Measurements from ENCODE around the gene UPK2.
"Not testable (repeated sequence)": the region's sequence is repeated elsewhere in the genome, so short reads cannot be mapped to it uniquely, and the experiment has no call there.

The UPK2 gene

DNA sequence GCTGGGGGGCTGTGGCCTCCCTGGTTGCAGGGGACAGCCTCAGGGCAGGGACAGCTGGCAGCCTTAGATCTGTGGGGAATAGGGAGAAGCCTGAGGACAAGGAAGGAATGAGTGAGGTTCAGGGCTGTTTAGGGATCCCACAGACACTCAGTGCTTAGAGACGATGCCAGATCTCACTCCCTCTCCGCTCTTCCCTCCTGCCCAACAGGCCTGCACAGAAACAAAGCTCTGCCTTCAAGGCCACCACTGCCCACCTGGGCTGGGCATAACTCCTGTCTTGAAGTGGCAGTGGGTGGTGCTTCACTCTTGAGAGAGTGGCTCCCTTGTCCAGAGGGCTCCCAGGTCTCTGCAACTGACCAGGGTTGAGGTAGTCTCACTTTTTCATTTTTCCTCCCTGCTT lies 28.7 kb downstream of the UPK2 start:
- in situ Hi-C loops (cut with HindIII; ENCODE audit: low sequenced_read_pairs) = no loop called here

- in situ Hi-C loops (cut with HindIII; ENCODE audit: low sequenced_read_pairs) = no loop called here
Measured at GRCh38 chr11:118988280-118988679, 32.2 kb downstream of the UPK2 start.

GRCh38 chr11:118991486-118992038 lies 35.5 kb downstream of the UPK2 start:
- in situ Hi-C loops (cut with HindIII; ENCODE audit: low sequenced_read_pairs) = not testable (repeated sequence)

- in situ Hi-C loops (cut with HindIII; ENCODE audit: low sequenced_read_pairs) = no loop called here
Measured at GRCh38 chr11:118996926-118997626, 41.0 kb downstream of the UPK2 start.

- in situ Hi-C loops (cut with HindIII; ENCODE audit: low sequenced_read_pairs) = no loop called here
Measured at GRCh38 chr11:118997627-118998387, 41.7 kb downstream of the UPK2 start, which contains the start of gene CENATAC. Gene CENATAC (plus strand): TSS chr11:118998138. CDS start chr11:118998198, 60 bp downstream.

DNA sequence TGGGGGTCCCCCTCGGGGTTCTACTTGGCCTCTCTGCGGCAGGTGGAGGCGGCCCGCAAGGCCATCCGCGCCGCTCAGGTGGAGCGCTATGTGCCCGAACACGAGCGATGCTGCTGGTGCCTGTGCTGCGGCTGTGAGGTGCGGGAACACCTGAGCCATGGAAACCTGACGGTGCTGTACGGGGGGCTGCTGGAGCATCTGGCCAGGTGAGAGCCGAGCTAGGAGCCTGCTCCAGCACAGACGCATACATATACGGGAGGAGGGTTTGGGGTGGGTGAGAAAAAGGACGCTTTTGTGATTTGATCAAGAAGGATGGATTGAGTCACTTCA lies 42.3 kb downstream of the UPK2 start:
- in situ Hi-C loops (cut with HindIII; ENCODE audit: low sequenced_read_pairs) = no loop called here

- in situ Hi-C loops (cut with HindIII; ENCODE audit: low sequenced_read_pairs) = no loop called here
Measured at GRCh38 chr11:118998822-118999221, 42.7 kb downstream of the UPK2 start.

DNA sequence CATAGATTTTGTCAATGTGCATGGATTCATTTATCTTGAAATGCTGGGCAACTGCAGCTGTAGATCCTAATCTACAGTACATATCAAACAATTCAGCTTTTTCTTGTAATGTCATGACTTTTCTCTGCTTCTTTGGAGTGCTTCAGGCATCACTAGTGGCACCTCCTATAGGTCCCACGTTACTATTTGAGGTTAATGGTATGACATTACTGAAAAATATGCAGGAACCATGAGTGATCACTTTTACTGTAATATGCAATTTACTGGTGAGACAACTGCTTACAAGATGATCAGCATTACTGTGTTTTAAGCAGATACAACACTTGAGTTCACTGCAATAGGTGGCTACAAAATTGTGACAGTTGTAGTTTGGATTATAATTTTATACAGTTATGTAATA lies 44.8 kb downstream of the UPK2 start:
- in situ Hi-C loops (cut with HindIII; ENCODE audit: low sequenced_read_pairs) = no loop called here

DNA sequence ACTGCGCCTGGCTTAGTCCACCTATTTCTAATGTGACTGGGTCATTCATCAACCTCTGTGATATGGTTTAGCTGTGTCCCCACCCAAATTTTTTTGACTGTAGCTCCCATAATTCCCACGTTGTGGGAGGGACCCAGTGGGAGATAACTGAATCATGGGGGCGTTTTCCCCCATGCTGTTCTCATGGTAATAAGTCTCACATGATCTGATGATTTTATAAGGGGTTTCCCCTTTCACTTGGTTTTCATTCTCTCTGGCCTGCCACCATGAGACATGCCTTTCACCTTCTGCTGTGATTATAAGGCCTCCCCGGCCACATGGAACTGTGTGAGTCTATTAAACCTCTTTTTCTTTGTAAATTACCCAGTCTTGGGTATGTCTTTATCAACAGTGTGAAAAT lies 50.6 kb downstream of the UPK2 start:
- in situ Hi-C loops (cut with HindIII; ENCODE audit: low sequenced_read_pairs) = no loop called here

Measured in endothelial cell of hepatic sinusoid (primary cell).